Measurements from ENCODE around the gene PLD5. TPM values are rescaled to one million over a fixed set of nuclear protein-coding genes. Genes with fewer than 3 reads are reported as not detected.

The PLD5 gene
- total RNA-seq: not detected

- Mint-ChIP-seq H3K9me3 (ENCODE audit: insufficient read depth) (no peaks in the 10 kb centered on the region), H3K4me3 (peak within 1 kb of the TSS; percentile 48), H3K27me3 (ENCODE audit: low read depth) (peaks cover 39% of the 10 kb centered on the region), H3K4me1 (ENCODE audit: low read depth) (peaks cover 12% of the 10 kb centered on the region), H3K36me3 (ENCODE audit: low read depth) (no peaks in the 10 kb centered on the region), H3K27ac (no peak within 1 kb of the TSS)
- POLR2A ChIA-PET: no interaction called here
- CTCF ChIA-PET: no interaction called here
- DNase-seq (no peak), ATAC-seq (peak; percentile 50)
These were observed at the start of gene PLD5 for GRCh38 chr1:242524571-242525359. TSS of gene PLD5 (minus strand) at chr1:242524697.

- ChIA-PET POLR2A (no interaction called here), CTCF (no interaction called here)
These were observed 45.4 kb upstream of the PLD5 start for GRCh38 chr1:242569867-242570266.

GRCh38 chr1:242568666-242569065 lies 44.2 kb upstream of the PLD5 start:
- H3K4me1 Mint-ChIP-seq (ENCODE audit: low read depth): no peaks in the 10 kb centered on the region
- H3K27ac Mint-ChIP-seq: no peak overlapping the region
- H3K27me3 Mint-ChIP-seq (ENCODE audit: low read depth): no peaks in the 10 kb centered on the region
- DNase-seq (no peak), ATAC-seq (no peak)
- H3K4me3 Mint-ChIP-seq: no peak overlapping the region
- CTCF ChIA-PET: no interaction called here
- H3K9me3 Mint-ChIP-seq (ENCODE audit: insufficient read depth): no peaks in the 10 kb centered on the region
- H3K36me3 Mint-ChIP-seq (ENCODE audit: low read depth): no peaks in the 10 kb centered on the region
- POLR2A ChIA-PET: no interaction called here

More at GRCh38 chr1:242569867-242570266, 45.4 kb upstream of the PLD5 start:
- H3K4me3 Mint-ChIP-seq: no peak overlapping the region
- H3K36me3 Mint-ChIP-seq (ENCODE audit: low read depth): no peaks in the 10 kb centered on the region
- H3K27me3 Mint-ChIP-seq (ENCODE audit: low read depth): no peaks in the 10 kb centered on the region
- ATAC-seq (no peak), DNase-seq (no peak)
- H3K27ac Mint-ChIP-seq: no peak overlapping the region
- H3K9me3 Mint-ChIP-seq (ENCODE audit: insufficient read depth): no peaks in the 10 kb centered on the region
- no peaks in the 10 kb centered on the region for H3K4me1 Mint-ChIP-seq (ENCODE audit: low read depth)

- H3K27ac Mint-ChIP-seq: no peak overlapping the region
- DNase-seq (no peak), ATAC-seq (no peak)
- H3K4me3 Mint-ChIP-seq: no peak overlapping the region
- H3K36me3 Mint-ChIP-seq (ENCODE audit: low read depth): no peaks in the 10 kb centered on the region
- H3K9me3 Mint-ChIP-seq (ENCODE audit: insufficient read depth): no peaks in the 10 kb centered on the region
- H3K4me1 Mint-ChIP-seq (ENCODE audit: low read depth): no peaks in the 10 kb centered on the region
- POLR2A ChIA-PET: no interaction called here
- no peaks in the 10 kb centered on the region for H3K27me3 Mint-ChIP-seq (ENCODE audit: low read depth)
- CTCF ChIA-PET: no interaction called here
These were observed 43.1 kb upstream of the PLD5 start for GRCh38 chr1:242567596-242567995.

- ATAC-seq (no peak), DNase-seq (no peak)
- POLR2A ChIA-PET: no interaction called here
- Mint-ChIP-seq H3K4me1 (ENCODE audit: low read depth) (no peaks in the 10 kb centered on the region), H3K36me3 (ENCODE audit: low read depth) (no peaks in the 10 kb centered on the region), H3K4me3 (no peak overlapping the region), H3K27me3 (ENCODE audit: low read depth) (no peaks in the 10 kb centered on the region), H3K9me3 (ENCODE audit: insufficient read depth) (no peaks in the 10 kb centered on the region), H3K27ac (no peak overlapping the region)
- CTCF ChIA-PET: no interaction called here
These were observed 32.3 kb upstream of the PLD5 start for GRCh38 chr1:242556759-242557158.

- Mint-ChIP-seq H3K4me3 (no peak overlapping the region), H3K9me3 (ENCODE audit: insufficient read depth) (no peaks in the 10 kb centered on the region), H3K27ac (no peak overlapping the region), H3K36me3 (ENCODE audit: low read depth) (no peaks in the 10 kb centered on the region), H3K4me1 (ENCODE audit: low read depth) (no peaks in the 10 kb centered on the region), H3K27me3 (ENCODE audit: low read depth) (no peaks in the 10 kb centered on the region)
- DNase-seq (no peak), ATAC-seq (no peak)
- ChIA-PET CTCF (no interaction called here), POLR2A (no interaction called here)
These were observed 31.8 kb upstream of the PLD5 start for GRCh38 chr1:242556276-242556675.

- CTCF ChIA-PET: no interaction called here
- POLR2A ChIA-PET: no interaction called here
These were observed 30.1 kb upstream of the PLD5 start for GRCh38 chr1:242554577-242554976.

GRCh38 chr1:242546849-242547729 lies 22.6 kb upstream of the PLD5 start:
- DNase-seq: no peak
- Mint-ChIP-seq H3K36me3 (ENCODE audit: low read depth) (no peaks in the 10 kb centered on the region), H3K9me3 (ENCODE audit: insufficient read depth) (no peaks in the 10 kb centered on the region), H3K27me3 (ENCODE audit: low read depth) (no peaks in the 10 kb centered on the region), H3K4me3 (no peak overlapping the region), H3K27ac (no peak overlapping the region), H3K4me1 (ENCODE audit: low read depth) (no peaks in the 10 kb centered on the region)
- ChIA-PET CTCF (no interaction called here), POLR2A (interaction anchor here (0.6 kb wide), 1 partner anchor 279 kb away, joined by 3 read pairs; no protein-coding TSS in a partner anchor)
- ATAC-seq: no peak

More at GRCh38 chr1:242554577-242554976, 30.1 kb upstream of the PLD5 start:
- ATAC-seq (no peak), DNase-seq (no peak)
- H3K4me3 Mint-ChIP-seq: no peak overlapping the region
- no peak overlapping the region for H3K27ac Mint-ChIP-seq
- H3K27me3 Mint-ChIP-seq (ENCODE audit: low read depth): no peaks in the 10 kb centered on the region
- no peaks in the 10 kb centered on the region for H3K9me3 Mint-ChIP-seq (ENCODE audit: insufficient read depth)
- H3K36me3 Mint-ChIP-seq (ENCODE audit: low read depth): no peaks in the 10 kb centered on the region
- no peaks in the 10 kb centered on the region for H3K4me1 Mint-ChIP-seq (ENCODE audit: low read depth)

- no peaks in the 10 kb centered on the region for H3K4me1 Mint-ChIP-seq (ENCODE audit: low read depth)
- ChIA-PET CTCF (no interaction called here), POLR2A (no interaction called here)
- no peak for ATAC-seq
- no peak overlapping the region for H3K27ac Mint-ChIP-seq
- H3K4me3 Mint-ChIP-seq: no peak overlapping the region
- no peaks in the 10 kb centered on the region for H3K9me3 Mint-ChIP-seq (ENCODE audit: insufficient read depth)
- no peak for DNase-seq
- no peaks in the 10 kb centered on the region for H3K36me3 Mint-ChIP-seq (ENCODE audit: low read depth)
- no peaks in the 10 kb centered on the region for H3K27me3 Mint-ChIP-seq (ENCODE audit: low read depth)
These were observed 21.9 kb upstream of the PLD5 start for GRCh38 chr1:242546441-242546840.

GRCh38 chr1:242544071-242544470 lies 19.6 kb upstream of the PLD5 start:
- H3K27me3 Mint-ChIP-seq (ENCODE audit: low read depth): no peaks in the 10 kb centered on the region
- no peak overlapping the region for H3K27ac Mint-ChIP-seq
- DNase-seq (no peak), ATAC-seq (no peak)
- H3K9me3 Mint-ChIP-seq (ENCODE audit: insufficient read depth): no peaks in the 10 kb centered on the region
- no peaks in the 10 kb centered on the region for H3K4me1 Mint-ChIP-seq (ENCODE audit: low read depth)
- no peak overlapping the region for H3K4me3 Mint-ChIP-seq
- no peaks in the 10 kb centered on the region for H3K36me3 Mint-ChIP-seq (ENCODE audit: low read depth)
- CTCF ChIA-PET: no interaction called here
- POLR2A ChIA-PET: no interaction called here

- CTCF ChIA-PET: no interaction called here
- POLR2A ChIA-PET: no interaction called here
- no peaks in the 10 kb centered on the region for H3K4me1 Mint-ChIP-seq (ENCODE audit: low read depth)
These were observed 17.8 kb upstream of the PLD5 start for GRCh38 chr1:242542271-242542670.

GRCh38 chr1:242535986-242536385 lies 11.5 kb upstream of the PLD5 start:
- ATAC-seq (no peak), DNase-seq (no peak)
- CTCF ChIA-PET: no interaction called here
- Mint-ChIP-seq H3K9me3 (ENCODE audit: insufficient read depth) (no peaks in the 10 kb centered on the region), H3K4me1 (ENCODE audit: low read depth) (no peaks in the 10 kb centered on the region), H3K27me3 (ENCODE audit: low read depth) (no peaks in the 10 kb centered on the region), H3K36me3 (ENCODE audit: low read depth) (no peaks in the 10 kb centered on the region), H3K4me3 (no peak overlapping the region), H3K27ac (no peak overlapping the region)
- POLR2A ChIA-PET: no interaction called here

More at GRCh38 chr1:242542271-242542670, 17.8 kb upstream of the PLD5 start:
- no peak for ATAC-seq
- DNase-seq: no peak
- Mint-ChIP-seq H3K9me3 (ENCODE audit: insufficient read depth) (no peaks in the 10 kb centered on the region), H3K4me3 (no peak overlapping the region), H3K27ac (no peak overlapping the region), H3K27me3 (ENCODE audit: low read depth) (no peaks in the 10 kb centered on the region), H3K36me3 (ENCODE audit: low read depth) (no peaks in the 10 kb centered on the region)
